ENCODE data around the gene USP34. TPM values are rescaled to one million over a fixed set of nuclear protein-coding genes. Genes with fewer than 3 reads are reported as not detected.

USP34 gene
- total and polyA plus RNA-seq, 9 of the 15 experiments (the other 6 are each of a cell fraction or from before 2014, with no cell fraction given): 19.8 to 108 (median 67.8) TPM

DNA sequence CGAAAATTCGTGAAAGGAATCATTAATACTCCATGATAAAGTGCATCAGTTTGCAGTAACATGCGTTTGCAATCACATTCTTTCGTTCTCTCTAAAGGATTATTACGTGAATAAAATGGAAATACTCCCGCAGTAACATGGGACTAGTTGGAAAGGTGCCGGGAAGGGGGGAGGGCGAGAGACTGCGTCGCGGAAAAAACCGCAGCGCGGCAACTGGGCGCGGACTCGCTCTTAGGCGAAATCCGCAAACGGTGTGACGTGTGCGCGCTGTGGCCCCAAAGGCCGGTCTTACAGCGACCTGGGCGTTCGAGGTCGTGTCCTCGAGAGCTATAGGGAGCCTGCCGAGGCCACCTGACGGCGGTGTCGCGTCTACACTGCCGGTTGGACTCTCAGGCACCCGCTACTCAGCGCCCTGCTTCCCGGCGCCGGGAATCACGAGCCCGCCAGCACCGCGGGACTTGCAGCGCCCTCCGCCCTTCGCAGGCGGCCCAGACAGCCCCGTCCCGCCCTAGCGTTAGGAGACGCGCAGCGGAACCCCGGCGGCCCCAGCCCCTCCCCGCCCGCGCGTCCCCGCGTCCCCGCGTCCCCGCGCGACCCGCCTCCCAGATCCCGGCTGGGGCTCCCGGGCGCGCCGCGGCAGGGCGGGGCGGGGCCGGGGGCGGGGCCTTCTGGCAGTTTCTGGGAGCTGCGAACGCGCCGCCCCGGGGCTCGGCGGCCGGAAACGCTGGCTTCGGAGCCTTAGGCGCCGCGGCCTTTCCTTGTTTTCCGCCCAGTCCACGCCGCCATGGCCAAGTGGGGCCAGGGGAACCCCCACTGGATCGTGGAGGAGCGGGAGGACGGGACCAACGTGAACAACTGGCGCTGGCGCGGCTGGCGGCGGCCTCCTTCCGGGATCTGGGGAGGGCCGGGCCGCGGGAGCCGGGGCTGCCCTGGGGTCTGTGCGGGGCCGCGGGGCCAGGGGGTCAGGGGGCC is 293.8 kb downstream of the USP34 start (continued):
- TF ChIP-seq SMC3 (conservative IDR thresholded peaks at IDR 0.05; ENCODE audit: insufficient read depth, low read depth, low read length): peak; percentile 26; the same call in 1 of the 2 replicates
- TF ChIP-seq, protein P1, sequence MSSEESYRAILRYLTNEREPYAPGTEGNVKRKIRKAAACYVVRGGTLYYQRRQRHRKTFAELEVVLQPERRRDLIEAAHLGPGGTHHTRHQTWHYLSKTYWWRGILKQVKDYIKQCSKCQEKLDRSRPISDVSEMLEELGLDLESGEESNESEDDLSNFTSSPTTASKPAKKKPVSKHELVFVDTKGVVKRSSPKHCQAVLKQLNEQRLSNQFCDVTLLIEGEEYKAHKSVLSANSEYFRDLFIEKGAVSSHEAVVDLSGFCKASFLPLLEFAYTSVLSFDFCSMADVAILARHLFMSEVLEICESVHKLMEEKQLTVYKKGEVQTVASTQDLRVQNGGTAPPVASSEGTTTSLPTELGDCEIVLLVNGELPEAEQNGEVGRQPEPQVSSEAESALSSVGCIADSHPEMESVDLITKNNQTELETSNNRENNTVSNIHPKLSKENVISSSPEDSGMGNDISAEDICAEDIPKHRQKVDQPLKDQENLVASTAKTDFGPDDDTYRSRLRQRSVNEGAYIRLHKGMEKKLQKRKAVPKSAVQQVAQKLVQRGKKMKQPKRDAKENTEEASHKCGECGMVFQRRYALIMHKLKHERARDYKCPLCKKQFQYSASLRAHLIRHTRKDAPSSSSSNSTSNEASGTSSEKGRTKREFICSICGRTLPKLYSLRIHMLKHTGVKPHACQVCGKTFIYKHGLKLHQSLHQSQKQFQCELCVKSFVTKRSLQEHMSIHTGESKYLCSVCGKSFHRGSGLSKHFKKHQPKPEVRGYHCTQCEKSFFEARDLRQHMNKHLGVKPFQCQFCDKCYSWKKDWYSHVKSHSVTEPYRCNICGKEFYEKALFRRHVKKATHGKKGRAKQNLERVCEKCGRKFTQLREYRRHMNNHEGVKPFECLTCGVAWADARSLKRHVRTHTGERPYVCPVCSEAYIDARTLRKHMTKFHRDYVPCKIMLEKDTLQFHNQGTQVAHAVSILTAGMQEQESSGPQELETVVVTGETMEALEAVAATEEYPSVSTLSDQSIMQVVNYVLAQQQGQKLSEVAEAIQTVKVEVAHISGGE (CRISPR knock-in tag; IDR thresholded peaks at IDR 0.05): peak in 1 of 3 experiments; percentile 89; a peak in 2 of 6 replicates
- no peak for TF ChIP-seq RBM14 (IDR thresholded peaks at IDR 0.05; ENCODE audit: borderline replicate concordance, insufficient read depth, low read depth, low read length)
- TF ChIP-seq KLF16 (IDR thresholded peaks at IDR 0.05): 0 out of 2 replicates have a peak, but pooled peaks have one; percentile 9
- TF ChIP-seq ATF1 (CRISPR knock-in tag; IDR thresholded peaks at IDR 0.05): no peak; the same call in 1 of the 2 replicates
- peak; percentile 94 for TF ChIP-seq ATF1 (tag; IDR thresholded peaks at IDR 0.05)
- peak; percentile 41; the same call in 1 of the 2 replicates for TF ChIP-seq JUND (IDR thresholded peaks at IDR 0.05; ENCODE audit: borderline replicate concordance, low read depth, low read length)
- TF ChIP-seq JUND (tag; IDR thresholded peaks at IDR 0.05; ENCODE audit: borderline replicate concordance, low read depth, low read length): peak; percentile 58; the same call in 1 of the 3 replicates
- TF ChIP-seq, protein P2, sequence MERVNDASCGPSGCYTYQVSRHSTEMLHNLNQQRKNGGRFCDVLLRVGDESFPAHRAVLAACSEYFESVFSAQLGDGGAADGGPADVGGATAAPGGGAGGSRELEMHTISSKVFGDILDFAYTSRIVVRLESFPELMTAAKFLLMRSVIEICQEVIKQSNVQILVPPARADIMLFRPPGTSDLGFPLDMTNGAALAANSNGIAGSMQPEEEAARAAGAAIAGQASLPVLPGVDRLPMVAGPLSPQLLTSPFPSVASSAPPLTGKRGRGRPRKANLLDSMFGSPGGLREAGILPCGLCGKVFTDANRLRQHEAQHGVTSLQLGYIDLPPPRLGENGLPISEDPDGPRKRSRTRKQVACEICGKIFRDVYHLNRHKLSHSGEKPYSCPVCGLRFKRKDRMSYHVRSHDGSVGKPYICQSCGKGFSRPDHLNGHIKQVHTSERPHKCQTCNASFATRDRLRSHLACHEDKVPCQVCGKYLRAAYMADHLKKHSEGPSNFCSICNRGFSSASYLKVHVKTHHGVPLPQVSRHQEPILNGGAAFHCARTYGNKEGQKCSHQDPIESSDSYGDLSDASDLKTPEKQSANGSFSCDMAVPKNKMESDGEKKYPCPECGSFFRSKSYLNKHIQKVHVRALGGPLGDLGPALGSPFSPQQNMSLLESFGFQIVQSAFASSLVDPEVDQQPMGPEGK (CRISPR knock-in tag; IDR thresholded peaks at IDR 0.05; ENCODE audit: borderline replicate concordance): no peak
- TF ChIP-seq SAFB2 (IDR thresholded peaks at IDR 0.05; ENCODE audit: borderline replicate concordance, low read depth, low read length, severe bottlenecking): no peak
- peak; percentile 87 for TF ChIP-seq GABPA (tag; conservative IDR thresholded peaks at IDR 0.05; ENCODE audit: low read depth)
- TF ChIP-seq, protein P3, sequence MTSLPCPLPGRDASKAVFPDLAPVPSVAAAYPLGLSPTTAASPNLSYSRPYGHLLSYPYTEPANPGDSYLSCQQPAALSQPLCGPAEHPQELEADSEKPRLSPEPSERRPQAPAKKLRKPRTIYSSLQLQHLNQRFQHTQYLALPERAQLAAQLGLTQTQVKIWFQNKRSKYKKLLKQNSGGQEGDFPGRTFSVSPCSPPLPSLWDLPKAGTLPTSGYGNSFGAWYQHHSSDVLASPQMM (CRISPR knock-in tag; IDR thresholded peaks at IDR 0.05): no peak
- peak; percentile 90; the same call in 1 of the 2 replicates for TF ChIP-seq CBFB (CRISPR knock-in tag; IDR thresholded peaks at IDR 0.05)
- TF ChIP-seq FOXM1 (IDR thresholded peaks at IDR 0.05; ENCODE audit: low read depth): no peak
- peak; percentile 42; the same call in 1 of the 2 replicates for TF ChIP-seq FOXM1 (CRISPR knock-in tag; IDR thresholded peaks at IDR 0.05; ENCODE audit: low read depth)
- no peak for TF ChIP-seq NELFE (IDR thresholded peaks at IDR 0.05; ENCODE audit: insufficient read depth, insufficient read length)
- TF ChIP-seq, protein P4, sequence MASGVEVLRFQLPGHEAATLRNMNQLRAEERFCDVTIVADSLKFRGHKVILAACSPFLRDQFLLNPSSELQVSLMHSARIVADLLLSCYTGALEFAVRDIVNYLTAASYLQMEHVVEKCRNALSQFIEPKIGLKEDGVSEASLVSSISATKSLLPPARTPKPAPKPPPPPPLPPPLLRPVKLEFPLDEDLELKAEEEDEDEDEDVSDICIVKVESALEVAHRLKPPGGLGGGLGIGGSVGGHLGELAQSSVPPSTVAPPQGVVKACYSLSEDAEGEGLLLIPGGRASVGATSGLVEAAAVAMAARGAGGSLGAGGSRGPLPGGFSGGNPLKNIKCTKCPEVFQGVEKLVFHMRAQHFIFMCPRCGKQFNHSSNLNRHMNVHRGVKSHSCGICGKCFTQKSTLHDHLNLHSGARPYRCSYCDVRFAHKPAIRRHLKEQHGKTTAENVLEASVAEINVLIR (CRISPR knock-in tag; IDR thresholded peaks at IDR 0.05): peak; percentile 51; the same call in 1 of the 2 replicates
- no peak for TF ChIP-seq ZNF41 (CRISPR knock-in tag; conservative IDR thresholded peaks at IDR 0.05)

Data from K562 (cell line).